ENCODE results near the gene LYZL1.

DNA sequence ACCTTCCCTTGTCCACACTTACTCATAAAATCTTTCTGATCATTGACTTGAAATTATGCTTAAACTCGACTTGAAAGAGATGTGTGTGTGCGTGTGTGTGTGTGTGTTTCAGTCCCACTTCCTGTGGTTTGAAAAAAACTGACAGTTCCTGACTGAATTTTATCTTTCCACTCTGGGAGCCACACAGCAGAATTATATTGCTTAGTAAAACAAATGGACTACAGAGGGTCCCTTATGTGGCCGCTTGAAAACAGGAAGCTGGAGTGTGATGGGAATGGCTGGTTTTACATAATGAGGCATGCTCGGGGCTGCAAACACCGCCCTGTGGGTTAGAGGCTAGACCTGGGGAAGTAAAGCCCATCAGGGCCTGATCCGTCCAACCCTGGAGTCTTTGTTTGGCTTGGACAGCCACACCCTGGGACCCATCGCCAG, 54.8 kb downstream of the LYZL1 start:
- TF ChIP-seq POLR2A (IDR thresholded peaks at IDR 0.05) (no peak), CTCF (IDR thresholded peaks at IDR 0.05) (no peak), EP300 (IDR thresholded peaks at IDR 0.05) (no peak)
